ENCODE measurements around the gene RNF182.

- TF ChIP-seq EZH2phosphoT487 (IDR thresholded peaks at IDR 0.05; ENCODE audit: borderline replicate concordance, low read length) (no peak), CTCF (IDR thresholded peaks at IDR 0.05; ENCODE audit: low read depth, low read length, poor library complexity, severe bottlenecking) (no peak)
These were observed 9.1 kb upstream of the RNF182 start for GRCh38 chr6:13915561-13916229.

All from DOHH2 (cell line).